SKM-1 (cell line): ENCODE data around the gene OXNAD1.

ENCODE experiments used
- DNase-seq: peaks from one replicate; lab custom pipeline; 2025; ENCODE audit not compliant: unreplicated experiment; lab: John Stamatoyannopoulos, UW

OXNAD1 gene

DNA sequence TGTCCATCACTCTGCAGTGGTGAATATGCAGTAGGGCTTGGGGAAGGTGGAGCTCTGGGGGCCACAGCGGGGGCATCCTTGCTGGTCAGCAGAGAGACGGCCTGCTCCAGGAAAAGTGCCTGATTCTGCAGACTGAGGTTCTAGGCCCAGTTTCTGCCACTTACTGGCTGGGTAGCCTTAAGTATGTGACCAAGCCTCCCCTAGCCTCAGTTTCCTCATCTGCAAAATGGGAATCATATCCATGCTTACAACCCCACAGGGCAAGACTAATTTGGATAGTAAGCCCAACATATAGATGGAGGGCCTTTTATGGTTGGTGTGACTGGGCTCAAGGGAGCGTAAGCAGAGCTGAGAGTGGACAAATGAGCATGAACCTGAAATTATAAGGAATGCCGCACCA, 60.8 kb downstream of the OXNAD1 start:
- no peak for DNase-seq

DNA sequence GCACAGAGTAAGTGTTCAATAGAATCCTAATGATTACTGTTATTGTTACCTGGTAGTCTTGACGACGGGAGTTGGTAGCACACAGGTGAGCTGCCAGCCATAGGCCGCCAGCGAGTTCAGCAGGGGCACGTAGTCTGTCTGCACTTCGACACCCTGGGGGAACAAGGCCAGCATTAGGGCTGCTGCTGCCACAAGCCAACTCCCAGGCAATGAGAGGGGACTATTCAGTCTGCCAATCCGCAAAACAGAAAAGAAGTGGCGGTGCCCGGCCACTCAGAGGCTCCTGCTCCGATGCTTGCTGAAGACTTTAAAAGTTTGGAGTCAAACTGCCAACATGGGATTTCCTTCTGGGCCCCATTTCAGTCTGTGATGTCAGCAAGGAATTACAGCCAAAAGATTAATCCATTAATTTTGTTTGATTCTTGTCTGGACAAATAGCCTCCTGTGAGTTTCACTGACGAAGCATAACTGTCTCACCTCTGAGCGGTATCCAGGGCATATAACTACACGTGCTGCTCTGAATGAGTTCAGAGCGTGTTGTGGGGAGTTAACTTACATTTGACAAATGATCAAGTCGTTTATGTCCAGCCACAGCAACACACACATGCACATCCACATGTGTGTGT, 61.8 kb downstream of the OXNAD1 start:
- DNase-seq, result no peak

DNA sequence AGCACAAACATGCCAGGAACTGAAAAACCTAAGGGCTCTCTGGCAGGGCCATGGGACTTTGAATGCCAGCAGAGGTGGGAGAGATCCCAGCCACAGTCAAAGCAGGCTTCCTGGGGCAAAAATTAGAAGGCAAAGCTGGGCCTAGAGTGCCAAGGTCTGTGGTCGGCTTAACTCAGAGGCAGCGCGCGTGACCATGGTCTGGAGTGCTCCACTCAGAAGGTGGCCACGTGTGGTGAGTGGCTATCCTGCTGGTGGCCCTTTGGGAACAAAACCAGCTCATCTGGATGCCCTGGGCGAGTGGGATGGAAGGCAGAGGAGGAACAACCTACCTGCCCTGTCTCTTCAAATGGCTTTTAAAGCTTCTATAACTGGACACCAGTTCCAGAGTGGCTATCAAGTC, 63.1 kb downstream of the OXNAD1 start:
- DNase-seq, result no peak

DNA sequence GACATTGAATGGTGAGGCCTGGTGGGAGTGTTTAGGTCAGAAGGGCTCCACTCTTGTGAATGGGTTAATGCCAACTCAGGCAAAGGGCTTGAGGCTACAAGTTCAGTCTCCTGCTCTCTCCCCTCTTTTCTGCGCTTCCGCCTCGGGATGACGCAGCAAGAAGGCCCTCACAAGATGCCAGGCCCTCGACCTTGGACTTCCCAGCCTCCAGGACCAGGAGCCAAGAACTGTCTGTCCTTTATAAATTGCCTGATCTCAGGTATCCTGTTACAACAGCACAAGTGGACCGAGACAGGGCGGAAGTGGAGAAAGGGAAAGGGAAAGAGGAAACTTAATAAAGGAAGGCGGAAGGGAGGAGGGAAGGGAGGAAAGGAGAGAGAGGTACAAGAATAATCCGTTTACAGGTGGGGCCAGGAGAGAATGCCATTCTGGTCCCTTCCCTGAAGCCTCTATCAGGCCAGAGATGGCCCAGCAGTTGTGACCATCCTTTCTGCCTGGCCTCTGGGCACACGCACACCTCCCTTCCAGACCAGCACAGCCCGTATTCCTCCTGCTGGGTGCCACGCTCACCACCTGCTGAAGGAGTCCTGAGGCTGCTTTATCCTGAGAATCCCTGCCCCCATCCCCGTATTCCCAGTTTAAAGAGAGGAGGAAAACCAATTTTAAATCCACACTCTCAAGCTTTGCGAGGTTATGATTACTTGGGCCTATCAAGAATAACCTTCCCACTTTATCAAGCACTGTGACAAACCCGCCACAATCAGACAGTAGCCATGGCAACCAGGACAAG, 64.2 kb downstream of the OXNAD1 start:
- no peak for DNase-seq

DNA sequence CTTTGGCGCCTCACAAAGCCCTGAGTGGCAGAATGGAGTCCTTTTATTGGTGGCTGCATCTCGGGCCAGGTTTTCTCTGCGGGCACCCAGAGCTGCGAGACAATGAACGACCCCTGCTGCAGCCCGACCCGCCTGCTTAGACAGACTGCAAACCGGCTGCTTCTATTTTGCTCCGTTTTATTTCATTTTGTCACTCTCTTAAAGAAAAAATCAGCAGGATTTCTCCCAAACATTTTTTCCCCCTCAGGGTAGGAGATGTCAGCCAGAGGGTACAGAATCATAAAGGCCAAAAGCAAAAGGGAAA, 64.8 kb downstream of the OXNAD1 start:
- DNase-seq, result no peak

DNA sequence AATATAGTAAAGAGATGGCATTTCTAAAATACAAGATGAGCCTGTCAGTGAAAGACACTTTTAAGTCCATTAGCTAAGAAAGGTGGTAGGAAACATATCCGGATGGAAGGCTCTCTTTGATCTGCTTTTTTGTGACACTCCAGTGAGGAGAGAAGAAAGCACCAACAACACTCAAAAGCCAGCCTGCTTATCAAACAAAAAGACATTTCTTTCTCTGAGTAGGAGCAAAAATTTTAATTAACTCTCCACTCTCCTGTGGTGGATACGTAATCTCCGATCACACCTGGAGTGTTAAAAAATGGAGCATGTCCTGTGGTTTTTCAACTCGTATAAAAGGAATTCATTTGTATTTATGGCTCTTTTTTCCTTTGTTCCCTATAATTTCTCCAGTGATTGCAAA, 65.3 kb downstream of the OXNAD1 start:
- DNase-seq, result no peak

DNA sequence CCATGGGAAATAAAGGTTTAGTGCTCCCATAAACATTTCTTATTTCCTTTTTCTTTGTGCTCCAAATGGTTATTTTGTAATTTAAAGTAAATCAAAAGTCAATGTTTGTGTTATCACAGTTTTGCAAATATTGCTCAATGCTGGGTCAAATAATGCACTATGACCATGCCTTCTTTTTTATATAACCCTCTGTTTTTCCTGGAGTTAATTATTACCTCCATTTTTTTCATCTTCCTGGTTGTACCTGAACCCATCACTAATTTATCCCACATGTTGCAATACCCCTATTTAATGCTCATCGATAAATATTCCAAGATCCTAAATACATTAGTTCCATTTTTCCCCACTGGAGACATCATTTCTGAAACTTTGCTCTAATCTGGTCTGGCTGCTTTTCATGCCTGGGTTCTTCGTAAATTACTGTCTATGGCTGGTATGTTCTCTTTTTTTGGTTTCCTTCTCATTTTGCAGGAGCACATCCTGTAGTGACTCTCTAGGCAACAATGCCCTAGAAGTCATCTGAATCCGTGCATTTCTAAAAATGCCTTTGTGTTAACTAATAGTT, 66.4 kb downstream of the OXNAD1 start:
- no peak for DNase-seq

DNA sequence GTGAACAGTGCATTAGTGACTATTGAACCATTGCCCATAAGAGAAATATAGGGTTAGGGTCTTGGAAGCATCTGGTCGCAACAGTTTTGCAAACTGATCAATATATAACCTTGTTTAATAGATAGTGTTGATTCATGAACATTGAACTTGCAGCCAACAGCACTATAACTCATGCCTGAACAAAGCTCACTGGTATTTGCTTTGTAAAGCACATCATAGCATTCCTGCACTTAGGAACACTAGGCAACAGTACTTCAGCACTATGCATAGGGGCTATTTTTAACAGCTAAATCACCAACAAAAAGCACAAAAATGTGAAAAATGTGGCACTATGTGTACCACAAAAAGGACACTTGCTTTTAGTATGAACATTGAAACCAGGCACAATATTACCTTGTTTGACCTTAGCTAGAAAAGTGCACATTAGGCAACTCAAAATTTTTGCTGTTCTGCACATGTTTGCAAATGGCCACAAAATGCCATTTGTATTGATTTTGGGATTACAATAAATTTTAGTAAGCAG, 68.0 kb downstream of the OXNAD1 start:
- DNase-seq, result no peak

DNA sequence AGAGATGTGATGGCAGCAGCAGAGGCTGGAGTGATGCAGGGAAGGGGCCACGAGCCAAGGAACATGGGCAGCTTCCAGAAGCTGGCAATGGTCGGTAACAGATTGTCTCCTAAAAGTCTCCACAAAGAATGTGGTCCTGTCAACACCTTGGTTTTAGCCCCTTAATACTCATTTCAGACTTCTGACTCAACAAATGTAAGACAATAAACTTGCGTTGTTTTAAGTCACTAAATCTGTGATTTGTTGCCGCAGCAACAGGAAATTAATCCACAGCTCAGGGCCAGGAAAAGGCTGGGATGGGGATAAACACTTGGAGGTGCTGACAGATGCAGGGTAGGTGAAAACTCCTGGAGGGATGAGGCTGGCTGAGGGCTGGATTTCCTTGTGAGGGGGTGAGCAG, 69.9 kb downstream of the OXNAD1 start:
- no peak for DNase-seq

DNA sequence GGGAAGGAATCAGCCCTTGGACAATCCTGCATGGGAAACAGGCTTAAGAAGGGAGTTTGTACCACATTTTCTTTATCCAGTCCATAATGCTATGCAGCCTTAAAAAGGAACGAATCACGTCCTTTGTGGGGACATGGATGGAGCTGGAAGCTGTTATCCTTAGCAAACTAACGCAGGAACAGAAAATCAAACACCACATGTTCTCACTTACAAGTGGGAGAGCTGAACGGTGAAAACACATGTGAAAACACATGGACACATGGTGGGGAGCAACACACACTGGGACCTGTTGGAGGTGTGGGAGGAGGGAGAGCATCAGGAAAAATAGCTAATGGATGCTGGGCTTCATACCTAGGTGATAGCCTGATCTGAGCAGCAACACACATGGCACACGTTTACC, 70.3 kb downstream of the OXNAD1 start:
- DNase-seq, result no peak

DNA sequence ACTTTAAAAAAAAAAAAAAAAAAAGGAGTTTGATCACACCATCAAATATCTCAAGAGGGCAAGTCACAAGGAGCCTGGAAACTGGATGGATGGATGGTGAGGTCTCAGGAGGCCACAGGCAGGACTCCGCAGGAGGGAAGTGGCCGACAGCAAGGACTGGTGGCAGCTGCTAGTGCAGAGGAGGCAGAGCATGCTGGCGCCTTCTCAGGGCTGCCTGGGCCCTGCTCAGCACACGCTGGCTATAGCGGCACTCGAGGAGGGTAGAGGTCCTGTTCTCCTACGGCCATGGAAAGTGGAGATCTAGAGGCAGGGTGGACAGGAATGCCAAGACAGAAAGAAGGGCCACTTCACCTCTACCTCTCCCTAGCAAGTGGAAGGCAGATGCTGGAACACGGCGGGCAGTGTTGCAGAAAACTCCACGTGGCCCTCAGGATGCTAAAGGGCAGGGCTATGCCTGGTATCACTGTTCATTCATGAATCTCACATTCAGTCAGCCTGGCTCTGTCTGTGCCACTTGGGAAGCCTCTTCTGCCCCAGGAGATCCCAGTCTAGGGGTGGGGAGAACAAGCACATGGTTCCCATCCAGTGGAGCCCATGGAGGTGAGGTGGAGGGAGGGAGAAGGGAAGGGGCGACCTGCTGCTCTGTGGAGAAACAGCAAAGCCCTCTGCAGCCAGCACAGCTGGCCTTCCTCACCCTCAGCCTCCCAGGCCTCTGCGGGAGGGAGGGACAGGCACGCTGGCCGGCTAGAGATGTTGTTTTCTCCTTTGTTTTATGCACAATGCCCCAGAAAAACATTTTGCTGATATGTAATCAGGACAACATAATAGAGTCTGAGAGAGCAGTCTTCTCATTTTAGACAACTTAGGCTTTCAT, 71.0 kb downstream of the OXNAD1 start:
- DNase-seq, result no peak

DNA sequence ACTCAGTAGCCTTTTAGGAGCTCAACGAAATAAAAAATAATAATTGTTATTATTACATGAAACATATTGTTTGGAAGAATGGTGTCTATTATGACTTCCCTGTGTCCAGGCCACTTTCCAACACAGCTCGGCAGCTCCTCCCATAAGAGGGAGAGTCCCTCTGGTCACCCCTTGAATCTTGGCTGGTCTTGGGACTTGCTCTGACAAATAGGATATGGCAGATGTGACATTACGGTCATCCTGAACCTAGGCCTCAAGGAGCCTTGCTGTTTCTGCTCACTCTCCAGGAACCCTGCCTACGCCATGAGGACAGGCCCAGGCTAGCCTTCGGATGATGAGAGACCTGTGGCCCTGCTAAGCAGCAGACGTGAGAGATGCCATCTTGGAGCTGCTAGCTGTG, 71.8 kb downstream of the OXNAD1 start:
- DNase-seq, result no peak

DNA sequence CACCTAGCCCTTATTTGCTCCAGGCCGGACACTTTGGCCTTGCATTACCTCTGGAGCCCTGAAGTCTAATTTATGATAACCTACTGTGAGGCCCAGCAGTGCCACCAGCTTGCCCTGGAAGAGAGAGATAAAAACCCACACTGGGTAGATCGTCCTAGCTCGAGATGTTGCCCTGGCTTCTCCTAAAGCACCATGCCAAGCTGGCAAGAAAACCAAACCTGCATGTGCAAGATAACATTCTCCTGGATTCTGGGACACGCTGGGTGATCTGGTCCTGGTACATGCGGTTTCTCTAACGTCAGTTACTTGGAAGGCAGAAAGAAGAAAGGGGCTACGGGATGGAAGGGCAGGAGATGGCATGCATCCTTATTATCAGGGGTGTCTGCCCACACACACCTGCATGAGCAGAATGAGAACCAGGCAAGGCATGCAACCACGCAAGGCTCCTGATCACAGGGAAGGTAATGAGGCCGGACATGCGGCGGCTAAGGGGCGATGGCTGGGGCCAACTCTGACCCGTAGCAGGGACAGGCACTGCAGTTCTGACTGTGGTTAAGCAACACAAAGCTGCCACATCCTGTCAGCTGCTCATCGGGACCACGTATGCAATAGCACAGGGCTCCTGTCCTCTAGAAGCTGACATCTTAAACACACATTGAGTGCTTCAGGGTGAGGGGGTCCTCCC, 73.0 kb downstream of the OXNAD1 start:
- peak; percentile 51 for DNase-seq

DNA sequence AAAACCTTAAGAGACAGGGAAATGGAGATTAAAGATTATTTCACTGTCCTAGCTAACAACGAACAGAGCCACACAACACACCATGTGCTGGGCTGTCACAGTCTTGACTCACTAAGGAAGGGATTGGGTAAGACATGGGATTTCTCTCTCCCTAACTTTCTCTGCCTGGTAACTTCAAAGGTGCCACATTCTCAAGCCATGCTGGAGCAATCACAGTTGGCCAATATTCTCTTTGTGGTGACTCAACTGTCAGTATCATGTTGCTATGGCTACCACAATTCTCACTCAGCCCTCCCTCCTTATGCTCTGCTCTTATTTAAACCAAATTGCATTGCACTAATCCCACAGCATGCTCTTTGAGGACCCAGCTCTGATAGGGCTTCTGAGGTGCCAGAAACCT, 74.0 kb downstream of the OXNAD1 start:
- peak; percentile 27 for DNase-seq

DNA sequence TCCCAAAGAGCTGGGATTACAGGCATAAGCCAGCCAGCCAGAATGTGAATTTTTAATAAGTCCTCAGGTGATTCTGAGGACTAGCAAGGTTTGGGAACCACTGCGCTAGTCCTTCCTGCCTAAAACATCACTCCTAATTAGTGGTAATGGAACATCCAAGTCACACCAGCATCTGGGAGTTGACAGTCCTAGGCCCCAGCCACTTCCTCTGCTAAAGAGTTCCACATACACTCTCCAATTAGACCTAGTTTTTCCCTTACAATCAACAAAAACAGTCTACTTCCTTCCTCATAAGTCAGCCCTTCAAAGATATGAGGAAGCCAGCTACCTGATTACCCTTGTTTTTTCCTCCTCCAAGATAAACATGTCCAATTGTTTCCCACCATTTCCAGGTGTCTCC, 78.1 kb downstream of the OXNAD1 start:
- no peak for DNase-seq

DNA sequence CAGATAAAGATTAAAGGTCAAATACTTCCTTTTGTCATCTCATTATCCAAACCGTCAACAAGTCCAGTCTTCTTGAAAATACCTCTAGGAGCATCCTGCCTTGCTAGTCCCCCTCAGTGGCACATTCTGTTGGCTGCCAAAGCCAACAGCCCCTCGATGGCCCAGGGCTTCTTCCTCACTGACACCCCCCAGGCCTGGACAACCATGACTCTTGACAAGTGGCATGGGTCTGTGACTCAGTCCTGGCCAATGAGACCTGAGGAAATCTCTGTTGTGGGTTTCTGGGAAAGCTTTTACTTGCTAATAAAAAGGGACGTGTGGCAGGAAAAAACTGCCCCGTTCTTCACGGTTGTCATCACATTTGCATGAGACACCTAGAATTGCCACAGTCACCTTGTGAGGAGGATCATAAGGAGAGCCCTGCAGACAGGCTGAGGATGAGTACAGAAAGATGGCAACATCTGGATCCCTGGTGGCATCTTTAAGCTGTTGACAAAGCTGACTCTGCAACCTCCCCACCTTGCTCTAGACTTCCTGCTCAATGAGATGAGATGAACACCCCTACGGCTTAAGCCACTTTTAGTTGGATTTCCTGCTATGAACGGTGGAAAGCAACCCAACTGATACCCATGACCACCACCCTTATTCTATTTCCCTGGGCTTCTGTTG, 81.5 kb downstream of the OXNAD1 start:
- no peak for DNase-seq

DNA sequence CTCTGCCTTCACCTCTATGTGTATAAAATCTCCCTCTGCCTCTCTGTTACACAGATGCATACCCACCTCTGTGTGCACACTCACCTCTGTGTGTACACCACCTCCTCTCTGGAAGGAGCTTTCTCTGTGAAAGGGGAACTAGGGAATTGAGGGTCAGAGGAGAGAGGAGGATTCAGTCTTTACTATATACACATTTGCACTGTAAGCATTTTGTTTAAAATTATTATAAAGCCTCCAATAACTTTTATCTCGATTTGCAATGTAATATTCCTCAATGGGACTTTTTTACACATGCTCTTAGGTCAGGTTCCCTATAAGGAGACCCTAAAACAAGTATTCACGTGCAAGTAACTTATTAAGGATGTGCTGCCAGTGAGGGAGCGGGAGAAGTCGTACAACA, 82.5 kb downstream of the OXNAD1 start:
- no peak for DNase-seq

DNA sequence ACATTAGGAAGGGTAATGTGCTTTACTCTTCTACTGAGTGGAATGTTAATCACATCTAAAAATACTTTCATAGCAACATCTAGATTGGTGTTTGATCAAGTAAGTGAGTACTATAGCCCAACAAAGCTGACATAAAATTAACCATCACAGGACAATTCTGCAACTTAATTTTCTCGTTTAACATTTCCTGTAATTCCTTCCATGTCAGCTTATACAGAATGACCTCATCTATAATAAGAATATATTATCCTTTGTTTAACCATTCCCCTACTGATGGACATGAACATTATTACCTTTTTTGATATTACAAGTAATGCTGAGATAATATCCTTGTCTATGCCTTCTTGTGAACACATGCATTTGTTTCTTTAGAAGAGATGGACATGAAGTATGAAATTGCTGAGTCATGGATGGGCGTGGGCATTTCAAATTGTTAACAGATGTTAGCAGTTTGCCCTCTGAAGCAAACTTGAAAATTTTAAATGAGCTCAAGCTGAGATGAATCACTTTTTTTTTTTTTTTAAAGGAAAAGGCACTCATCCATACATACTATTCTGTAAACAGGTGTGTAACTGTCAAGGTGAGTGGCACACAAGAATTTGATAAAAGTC, 85.1 kb downstream of the OXNAD1 start:
- no peak for DNase-seq

DNA sequence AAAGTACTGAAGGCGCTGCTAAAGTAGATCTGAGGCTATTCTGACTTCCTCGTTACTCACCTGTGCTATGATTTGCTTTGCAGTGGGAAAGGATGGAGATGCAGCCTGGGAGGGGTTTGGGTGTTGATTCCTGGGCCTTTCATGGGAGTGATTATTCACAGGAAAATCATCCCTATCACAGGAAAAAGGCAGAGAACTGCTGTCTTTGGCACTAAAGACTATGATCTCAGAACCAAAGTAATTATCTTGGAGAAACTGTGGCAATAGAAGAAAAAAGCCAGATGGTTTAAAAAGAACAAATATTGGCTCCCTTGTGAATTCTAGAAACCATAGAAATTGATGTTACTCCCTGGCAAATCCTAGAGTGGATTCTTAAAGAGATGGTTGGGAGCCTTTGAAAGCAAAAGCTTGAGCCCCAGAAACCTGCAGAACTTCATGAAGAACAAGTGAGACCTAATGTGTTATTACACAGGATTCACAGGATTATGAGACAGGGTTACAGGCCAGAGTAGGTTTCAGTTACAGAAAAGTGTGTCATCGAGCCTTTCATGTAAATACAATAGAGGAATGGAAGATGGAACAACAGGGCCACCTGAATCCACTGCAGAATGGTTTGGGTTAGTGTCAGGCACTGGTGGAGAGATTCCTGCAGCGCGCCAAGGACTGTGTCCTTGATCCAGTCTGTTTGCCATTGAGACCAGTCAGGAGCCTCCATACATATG, 85.7 kb downstream of the OXNAD1 start:
- no peak for DNase-seq
